HG03066 (cell line): ENCODE results near the gene IQCM.

Source experiments
- ATAC-seq: cut with Tn5 transposase; IDR thresholded peaks from one replicate; pipeline ENCODE4 v1.9.1; 2021; ENCODE audit warnings: low read depth; ENCODE audit not compliant: unreplicated experiment

IQCM gene

DNA sequence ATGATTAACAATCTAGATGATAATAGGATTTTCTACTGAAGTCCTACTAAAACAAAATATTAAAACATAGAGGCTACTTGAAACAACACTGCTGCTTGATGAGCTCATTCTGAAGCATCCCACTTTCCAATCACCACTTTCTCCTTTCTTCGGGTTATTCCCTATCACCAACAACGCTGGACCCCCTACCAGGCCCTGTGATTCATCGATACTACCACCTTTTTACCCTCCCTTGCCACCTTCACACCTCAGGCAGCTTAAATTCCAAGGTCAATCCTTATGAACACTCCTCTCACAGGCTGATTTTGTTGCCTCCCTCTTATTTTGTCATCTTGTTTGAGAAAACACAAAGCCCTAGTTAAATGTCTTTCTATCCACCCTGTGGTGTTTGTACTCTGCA is 102.6 kb downstream of the IQCM start:
- no peak for ATAC-seq

DNA sequence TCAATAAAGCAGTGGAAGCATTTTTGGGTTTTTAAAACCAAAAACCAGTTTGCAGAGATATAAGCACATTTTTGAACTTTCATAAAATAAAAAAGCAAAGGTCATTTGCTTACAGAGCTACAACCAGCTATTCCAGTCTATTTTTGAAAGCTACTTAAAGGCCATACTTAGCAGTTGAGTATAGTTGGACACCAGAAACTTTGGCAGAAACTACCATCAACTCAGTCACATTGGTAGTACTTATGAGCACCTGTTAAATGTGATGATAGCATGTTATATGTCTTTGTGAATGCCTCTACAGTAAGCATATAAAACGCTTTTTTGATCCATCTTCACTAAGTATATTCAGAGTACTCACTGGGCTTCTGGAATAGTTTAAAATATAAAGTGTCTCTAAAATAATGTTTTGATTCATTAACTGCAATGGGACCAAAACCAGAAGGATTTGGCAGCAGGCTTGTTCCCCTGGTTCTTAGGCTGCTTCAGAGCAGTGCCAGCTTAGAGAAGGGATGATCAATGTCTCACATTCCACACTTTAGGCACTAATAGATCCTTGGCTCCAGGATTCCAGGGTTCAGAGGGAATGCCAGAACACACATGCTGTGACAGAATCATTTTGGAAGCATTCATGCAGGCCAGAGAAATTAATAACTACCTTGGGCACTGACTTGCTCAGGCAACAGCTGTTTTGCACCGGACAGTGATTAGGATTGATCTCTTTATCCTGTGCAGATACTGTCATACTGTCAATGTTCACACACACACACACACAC is 103.9 kb downstream of the IQCM start:
- no peak for ATAC-seq

DNA sequence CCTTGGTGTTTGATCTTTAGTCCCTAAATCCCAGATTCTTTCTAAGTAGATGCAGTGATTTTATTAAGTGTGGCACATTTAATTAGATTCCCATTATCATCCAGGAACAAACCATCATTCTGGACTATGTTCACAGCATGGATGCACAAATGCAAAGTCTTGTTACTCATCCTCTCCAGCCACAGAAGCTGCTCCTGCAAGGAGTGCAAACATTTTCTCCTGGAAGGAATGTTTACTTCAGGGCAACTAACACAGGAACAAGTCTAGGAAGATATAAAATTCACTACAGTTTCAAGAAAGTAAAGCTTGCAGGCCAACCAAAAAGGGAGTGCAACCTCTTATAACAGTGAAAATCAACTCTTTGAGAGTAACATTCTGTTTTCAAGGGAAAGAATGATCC is 106.0 kb downstream of the IQCM start:
- no peak for ATAC-seq

DNA sequence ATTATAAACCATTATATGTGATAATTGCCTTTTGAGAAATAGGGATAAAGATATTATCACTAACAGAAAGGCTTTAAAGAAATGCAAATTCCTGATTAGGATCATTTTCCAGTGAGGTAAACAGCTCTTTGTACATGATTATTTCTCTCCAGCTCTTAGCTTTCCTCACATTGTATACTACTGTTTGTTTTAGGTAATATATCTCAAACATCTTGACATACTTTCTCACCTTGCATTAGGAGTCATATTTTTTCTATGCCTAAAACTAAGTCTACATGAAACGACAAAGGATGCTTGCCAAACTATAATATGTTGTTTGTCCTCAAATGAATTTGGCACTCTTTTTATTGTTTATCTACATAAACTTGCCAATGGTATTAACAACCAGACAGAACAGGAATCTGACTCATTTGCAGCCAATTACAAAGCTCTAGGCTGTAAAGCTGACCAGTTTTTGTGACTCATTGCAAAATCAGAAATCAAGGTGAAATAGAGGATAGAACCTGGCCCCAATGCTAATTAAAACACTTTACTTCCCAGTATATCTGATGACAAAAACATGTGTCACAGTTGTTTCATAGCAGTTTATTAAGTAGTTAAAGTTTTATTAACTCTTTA is 107.0 kb downstream of the IQCM start:
- ATAC-seq, result no peak

DNA sequence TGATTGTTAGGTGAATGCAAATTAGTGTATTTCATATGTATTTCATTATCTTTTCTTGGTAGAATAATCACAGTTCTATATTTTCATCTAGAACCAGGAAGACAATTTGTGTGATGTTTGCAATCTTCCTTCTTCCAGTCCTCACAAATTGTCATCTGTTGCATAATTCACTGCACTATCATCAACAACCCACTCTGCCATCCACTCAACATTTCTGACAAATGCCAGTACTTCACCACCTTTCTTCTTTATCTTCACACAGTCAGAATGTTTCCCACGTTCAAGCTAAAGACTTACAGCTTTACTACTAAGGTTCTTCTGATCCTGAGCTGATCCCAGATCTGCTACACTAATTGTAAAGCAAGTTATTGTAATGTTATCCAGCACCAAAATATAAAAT is 107.8 kb downstream of the IQCM start:
- no peak for ATAC-seq

DNA sequence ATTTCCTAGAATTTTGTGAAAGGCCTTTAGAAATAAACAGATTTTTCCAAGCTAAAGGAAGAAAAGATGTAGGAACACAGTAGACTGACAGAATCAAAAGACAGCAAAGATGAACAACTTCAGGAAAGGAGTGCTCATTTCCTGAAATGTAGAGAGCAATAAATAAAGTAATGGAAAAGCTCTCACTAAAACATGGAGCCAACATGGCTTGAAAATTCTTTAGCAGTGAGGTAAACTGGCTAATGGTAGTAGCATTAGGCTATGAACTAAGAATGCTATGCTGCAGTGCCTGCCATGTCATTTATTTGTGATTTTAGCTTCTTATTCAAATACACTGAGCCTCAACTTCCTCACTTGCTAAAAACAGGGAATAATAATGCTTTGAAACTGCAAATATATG is 108.7 kb downstream of the IQCM start:
- no peak for ATAC-seq

DNA sequence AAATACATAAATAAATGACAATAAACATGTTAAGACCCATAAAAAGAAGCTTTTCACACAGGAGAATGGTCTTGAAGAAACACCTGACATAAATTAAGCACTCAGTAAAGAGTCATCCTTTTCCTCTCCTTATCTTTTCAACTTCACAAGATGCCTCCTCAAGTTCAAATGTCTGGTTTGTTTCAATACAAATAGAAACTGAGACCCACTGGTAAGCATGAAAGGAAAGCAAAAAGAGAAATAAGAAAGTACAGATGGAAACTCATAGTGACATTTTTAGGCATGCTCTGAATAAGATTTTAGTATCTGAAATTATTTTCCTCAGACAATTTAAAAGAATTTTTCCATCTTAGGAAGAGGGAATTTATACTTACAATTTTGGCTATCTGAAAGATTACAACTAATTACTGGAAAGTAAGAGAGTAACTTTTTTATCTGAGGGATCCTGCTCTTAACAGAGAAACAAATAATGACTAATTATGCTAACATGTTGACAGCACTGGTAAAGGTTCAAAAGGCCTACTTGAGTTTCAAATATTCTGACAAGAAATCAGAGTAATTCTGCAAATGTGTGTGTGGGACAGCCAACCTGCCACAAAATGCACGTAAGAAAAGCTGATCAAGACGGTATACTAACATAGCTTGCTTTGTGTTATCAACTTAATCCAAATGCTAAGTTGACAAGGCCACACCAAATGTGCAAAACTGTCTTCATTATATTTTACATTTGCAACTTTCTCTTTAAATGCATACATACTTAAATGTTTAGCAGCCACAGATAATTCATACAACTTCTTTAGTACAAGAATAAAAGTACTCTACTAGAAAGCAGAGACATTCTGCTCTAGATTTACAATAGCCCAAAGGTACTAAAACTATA is 113.0 kb downstream of the IQCM start:
- ATAC-seq, result no peak

DNA sequence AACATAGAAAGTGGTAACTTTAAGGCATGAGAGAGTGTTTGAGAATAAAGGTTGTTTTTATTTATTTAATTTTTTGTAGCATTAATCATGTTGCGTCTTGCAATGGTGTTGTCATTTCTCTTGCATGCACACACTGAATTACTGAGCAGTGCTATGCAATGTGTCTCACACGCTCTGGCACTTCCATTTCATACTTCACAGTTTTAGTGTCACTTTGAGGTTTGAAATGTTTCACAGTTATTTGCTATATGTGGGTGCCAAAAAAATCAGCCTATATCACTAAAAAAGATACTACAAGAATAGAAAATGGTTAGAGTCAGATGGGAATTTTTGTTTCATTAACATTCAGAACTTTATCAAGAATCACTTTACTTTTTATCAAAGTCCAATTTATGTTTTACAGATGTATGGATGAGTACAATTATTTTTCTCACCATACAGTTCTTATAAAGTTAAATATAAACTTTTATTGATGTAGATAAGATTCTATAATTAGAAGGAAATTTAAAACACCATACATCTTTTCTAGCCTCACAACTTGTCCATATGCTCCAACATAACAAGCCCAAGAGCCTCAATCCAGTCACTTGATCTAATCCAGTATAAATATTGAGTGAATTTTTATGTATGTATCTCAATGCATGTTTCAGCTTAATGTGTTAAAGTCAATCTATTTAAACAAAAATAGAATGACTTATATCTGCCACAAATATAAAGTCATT is 114.0 kb downstream of the IQCM start:
- ATAC-seq, result no peak

DNA sequence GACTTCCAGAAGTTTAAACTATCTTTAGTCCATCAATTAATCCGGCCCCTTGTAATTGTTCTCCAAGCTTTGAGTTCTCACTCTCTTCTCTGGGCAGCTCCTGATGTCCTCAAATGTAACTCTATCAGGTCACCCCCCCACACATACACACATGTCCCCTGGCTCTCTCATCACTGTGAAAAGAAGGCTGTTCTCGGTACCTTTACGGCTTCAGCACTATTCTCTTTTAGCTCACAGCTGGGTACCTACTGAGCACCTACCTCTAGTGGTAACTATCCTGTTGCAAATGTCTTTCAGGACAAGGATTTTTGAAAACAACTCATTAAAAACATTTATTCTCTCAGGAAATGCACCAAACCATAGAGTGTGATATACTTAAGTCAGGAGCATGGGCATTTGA is 115.4 kb downstream of the IQCM start:
- ATAC-seq, result no peak

DNA sequence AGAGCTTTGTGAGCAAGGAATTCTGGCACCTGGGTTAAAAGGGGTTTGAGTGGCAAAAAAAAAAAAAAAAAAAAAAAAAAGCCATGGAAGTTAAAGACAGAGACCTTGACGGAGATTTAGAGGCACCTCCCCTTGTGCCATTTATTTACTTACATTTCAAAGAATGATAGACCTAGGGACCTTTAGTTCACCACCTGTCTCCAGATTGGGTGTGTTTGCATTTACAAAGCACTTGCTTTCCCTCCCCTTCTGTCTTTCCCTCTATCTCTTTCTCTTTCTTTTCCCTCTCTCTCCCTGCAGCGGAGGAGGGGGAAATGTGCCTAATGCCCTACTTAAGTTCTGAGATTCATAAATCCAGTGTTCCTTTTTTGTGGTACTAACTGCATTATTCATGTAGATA is 116.0 kb downstream of the IQCM start:
- no peak for ATAC-seq

DNA sequence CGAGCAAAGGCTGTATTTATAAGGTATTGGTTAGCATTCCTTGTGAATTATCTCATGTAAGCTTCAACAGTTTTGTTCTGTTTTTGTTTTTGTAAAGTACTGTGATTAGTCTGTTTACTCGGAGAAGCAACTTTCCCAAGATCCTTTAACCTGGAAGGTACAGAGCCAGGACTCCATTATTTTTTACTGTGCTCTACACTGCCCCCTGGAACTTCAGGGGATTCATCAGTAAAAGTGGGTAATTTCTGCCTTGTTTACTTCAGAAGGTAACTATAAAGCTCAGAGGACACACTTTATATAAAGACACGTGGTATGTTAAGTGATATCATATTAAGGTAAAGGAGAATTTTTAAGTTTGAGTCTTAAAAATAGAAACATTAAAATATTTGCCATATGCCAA is 124.9 kb downstream of the IQCM start:
- ATAC-seq, result no peak

DNA sequence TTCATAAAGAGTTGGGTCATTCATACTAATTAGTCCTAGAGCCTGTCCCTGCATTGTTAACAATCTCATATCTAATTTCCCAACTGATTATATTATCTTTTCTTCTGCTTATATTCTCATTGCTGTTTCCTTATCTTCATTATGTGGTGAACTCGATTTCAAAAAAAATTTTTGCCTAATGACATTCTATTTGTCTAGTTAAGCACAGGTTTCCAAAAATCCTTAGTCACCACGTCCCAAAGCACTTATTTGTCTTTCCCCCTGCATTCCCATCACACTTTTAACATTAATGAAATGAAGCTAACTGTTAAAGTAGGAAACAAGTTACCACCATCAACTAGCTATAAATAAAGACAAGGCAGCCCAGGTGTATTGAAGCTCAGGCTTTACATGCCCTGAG is 131.1 kb downstream of the IQCM start:
- no peak for ATAC-seq

DNA sequence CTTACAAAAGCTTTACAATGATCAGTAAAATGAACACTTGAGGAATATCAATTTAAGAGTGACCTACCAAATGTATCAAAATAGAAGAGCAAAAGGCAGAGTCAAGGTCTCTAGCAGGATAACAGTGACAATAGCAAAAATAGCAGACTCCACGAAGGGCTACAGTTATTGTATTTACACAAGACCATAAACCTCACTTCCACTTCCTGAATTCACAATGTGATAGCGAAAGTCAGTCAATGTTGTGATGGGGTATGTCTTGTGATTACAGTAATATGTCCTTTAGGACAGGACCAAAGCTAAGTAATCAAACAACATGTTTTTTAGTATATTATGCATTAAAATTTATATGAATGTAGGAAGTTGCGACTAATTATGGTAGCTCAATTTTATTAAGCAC is 139.6 kb downstream of the IQCM start:
- no peak for ATAC-seq

DNA sequence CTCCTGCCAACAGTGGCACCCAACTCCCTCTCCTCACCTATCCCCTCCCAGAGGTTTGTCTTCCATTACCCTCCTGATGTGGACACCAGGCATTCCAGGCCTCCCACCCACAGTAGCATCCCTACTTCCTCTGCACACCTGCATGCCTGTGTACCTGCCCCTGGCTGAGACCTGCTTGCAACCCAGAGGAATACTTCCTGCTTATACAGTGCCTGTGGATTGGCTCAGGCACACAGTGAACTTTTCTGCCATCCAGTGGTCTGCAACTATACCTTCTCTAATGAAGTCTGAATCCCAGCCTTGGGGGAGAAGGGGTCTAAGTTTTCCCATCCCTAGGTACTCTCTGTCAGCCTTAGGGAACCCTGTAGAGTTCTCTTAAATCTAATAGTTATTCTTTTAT is 169.9 kb downstream of the IQCM start:
- ATAC-seq, result no peak

DNA sequence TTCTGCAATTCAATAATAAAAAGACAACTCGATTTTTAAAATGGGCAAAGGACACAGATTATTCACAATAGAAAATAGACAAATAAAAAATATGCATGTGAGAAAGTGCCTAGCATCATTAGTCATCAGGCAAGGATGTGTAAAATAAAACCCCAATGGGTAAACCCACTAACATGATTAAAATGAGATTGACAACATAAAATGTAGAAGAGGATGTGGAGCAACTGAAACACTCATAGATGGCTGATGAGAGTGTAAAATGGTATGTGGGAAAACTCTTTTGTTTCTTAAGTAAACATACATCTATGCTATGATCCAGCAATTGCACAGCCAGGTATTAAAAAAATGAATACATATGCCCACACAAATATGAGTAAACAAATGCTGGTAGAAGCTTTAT is 177.6 kb downstream of the IQCM start:
- ATAC-seq, result no peak

DNA sequence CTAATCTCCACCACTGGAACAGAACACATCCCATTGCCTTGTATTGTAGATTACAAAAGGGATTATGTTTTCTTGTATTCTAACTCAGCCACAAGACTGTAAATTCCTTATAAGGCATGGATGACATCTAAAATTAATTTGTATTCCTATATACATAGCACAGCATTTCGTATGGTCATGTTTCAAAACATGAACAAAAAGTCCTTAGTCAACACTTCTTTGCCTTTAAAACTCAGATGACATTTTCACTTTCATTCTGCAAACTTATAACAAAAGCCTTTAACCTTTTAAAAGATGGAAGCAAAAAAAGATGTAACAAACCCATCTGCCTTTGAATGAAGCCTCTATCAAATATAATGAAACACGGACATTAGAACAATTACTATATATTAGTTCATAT is 181.3 kb downstream of the IQCM start:
- ATAC-seq, result no peak

DNA sequence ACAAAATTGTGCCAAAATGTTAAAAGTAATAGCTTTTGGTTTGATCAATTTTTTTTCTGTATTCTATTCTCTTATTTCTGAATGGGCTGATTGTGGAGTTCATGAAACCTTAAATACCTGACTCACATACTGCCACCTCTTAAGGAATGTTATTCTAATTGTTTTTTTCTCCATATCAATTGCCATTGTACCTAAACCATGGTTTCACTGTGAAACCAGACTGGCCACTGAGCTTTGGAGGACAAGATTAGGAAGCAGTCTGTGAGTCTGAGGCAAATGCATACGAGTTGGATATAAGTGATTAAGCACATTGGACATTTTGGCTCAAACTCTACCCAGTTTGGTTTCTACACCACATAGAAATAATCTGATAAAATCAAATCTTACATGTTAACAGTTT is 184.0 kb downstream of the IQCM start:
- ATAC-seq, result no peak

DNA sequence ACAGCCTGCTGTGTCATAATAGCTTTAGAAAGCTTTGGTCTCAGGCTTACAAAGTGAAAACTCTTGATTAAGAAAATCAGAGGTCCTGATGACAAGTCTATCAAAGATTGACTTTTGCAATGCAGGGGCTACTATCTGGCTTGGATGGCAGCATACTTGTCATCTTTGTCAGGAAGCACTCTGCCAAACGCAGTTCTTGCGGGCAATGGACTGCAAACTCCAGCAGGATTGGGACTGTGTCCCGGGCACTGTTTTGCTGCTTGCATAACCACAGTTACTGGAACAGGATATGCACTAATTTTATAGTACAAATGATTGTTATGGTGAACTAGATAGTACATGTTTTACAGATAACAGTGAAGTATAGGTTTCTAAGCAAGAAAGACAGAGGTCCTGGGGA is 185.6 kb downstream of the IQCM start:
- ATAC-seq, result no peak

DNA sequence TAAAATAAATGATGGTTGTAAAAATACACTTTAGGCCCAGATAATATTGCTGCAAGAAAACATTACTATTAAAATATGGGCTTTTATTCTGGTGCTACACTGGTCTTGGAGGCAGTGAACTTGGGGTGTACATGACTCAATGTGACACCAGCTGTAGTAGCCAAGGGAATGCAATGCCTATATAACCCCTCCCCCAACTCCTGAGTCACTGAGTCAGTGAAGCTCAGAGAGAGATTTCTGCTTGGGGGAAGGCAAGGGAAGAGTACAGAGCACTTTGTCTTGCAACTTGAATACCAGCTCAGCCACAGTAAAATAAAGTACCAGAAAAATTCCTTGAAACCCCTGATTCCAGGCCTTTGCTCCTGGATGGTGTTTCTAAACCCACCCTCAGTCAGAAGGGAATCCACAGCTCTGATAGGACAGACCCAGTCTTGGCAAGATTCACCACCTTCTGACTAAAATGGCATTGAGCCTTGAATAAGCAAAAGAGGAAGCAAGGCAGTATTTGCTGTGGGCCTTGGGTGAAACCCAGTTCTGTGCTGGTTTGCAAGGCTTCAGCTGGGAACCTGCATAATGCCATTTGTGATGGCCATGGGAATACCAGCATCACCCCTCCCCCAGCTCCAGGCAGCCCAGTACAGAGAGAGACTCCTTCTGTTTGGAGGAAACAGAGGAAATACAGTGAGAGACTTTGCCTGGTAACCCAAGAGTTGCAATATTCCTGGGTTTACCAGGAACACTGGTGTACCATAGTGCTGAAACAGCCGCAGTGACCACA is 209.9 kb downstream of the IQCM start:
- no peak for ATAC-seq

DNA sequence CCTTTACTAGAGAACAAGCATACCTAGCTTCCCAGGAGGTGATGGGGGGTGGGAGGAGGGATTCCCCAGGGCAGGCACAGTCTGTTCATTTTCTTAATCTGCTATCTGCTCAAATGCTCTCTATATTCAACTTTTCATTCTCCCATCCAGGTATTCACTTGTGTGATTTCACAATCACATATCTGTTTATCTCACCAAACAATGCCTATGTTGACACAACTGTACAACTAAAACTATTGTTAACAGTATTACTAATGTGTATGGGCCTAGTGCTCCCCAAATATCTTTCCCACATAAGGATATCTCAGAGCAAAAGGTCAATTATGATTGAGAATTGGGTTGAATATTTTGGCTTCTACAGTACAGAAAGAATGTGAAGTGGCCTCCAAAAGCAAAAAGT is 210.8 kb downstream of the IQCM start:
- ATAC-seq, result no peak
